ENCODE data around the gene PLPP2. TPM values are rescaled to one million over a fixed set of nuclear protein-coding genes. Genes with fewer than 3 reads are reported as not detected.

Gene PLPP2
- total and polyA plus RNA-seq, 2 of the 13 experiments (the other 11 are each of a cell fraction or from before 2014, with no cell fraction given) = not detected

GRCh38 chr19:307793-308420, 16.7 kb upstream of the PLPP2 start:
- CTCF ChIA-PET (ENCODE audit: low intra/inter-chr PET ratio, low total read pairs) = no interaction called here
- Histone ChIP-seq H3K9ac (ENCODE audit: insufficient read depth, low read depth, low read length) (no peak overlapping the region), H2AFZ (ENCODE audit: low read length) (no peak overlapping the region), H4K20me1 (ENCODE audit: insufficient read depth, low read length) (no peaks in the 10 kb centered on the region), H3K4me3 (replicated peaks in 1 of 3; ENCODE audit: insufficient read depth in 1 of 3, low read depth in 2 of 3, low read length in 3 of 3) (no peak overlapping the region), H3K27ac (ENCODE audit: extremely low read length, insufficient read depth, low read length) (no peak overlapping the region), H3K4me2 (ENCODE audit: low read depth, low read length) (no peak overlapping the region), H3K4me1 (ENCODE audit: insufficient read depth, low read length) (no peaks in the 10 kb centered on the region), H3K27me3 (ENCODE audit: control insufficient read depth in 1 of 2, insufficient read depth in 2 of 2, low read length in 2 of 2) (no peaks in the 10 kb centered on the region), H3K9me3 (ENCODE audit: low read length) (no peaks in the 10 kb centered on the region), H3K36me3 (replicated peaks in 1 of 2; ENCODE audit: control insufficient read depth in 1 of 2, insufficient read depth in 2 of 2, low read length in 2 of 2) (peaks cover 16 to 37% of the 10 kb centered on the region in 2 experiments), H3K79me2 (ENCODE audit: insufficient read depth, low read length) (no peaks in the 10 kb centered on the region)
- POLR2A ChIA-PET = no interaction called here
- TF ChIP-seq KDM5A (IDR thresholded peaks at IDR 0.05; ENCODE audit: borderline replicate concordance, low read length) = no peak
- TF ChIP-seq ZC3H4 (CRISPR knock-in tag; IDR thresholded peaks at IDR 0.05; ENCODE audit: borderline replicate concordance) = no peak
- TF ChIP-seq ZSCAN5A (CRISPR knock-in tag; IDR thresholded peaks at IDR 0.05; ENCODE audit: borderline replicate concordance) = no peak
- no peak for TF ChIP-seq FOXJ3 (CRISPR knock-in tag; IDR thresholded peaks at IDR 0.05; ENCODE audit: borderline replicate concordance)
- no peak for TF ChIP-seq DNMT3B (CRISPR knock-in tag; conservative IDR thresholded peaks at IDR 0.05)
- TF ChIP-seq ZNF772 (CRISPR knock-in tag; IDR thresholded peaks at IDR 0.05) = no peak
- TF ChIP-seq HMGA1 (CRISPR knock-in tag; conservative IDR thresholded peaks at IDR 0.05) = no peak
- no peak for TF ChIP-seq ZZZ3 (CRISPR knock-in tag; IDR thresholded peaks at IDR 0.05; ENCODE audit: borderline replicate concordance)
- no peak for TF ChIP-seq NRL (CRISPR knock-in tag; IDR thresholded peaks at IDR 0.05; ENCODE audit: borderline replicate concordance)
- no peak for TF ChIP-seq ZNF24 (IDR thresholded peaks at IDR 0.05)
- no peak for TF ChIP-seq ZNF18 (CRISPR knock-in tag; IDR thresholded peaks at IDR 0.05; ENCODE audit: insufficient replicate concordance)
- no peak for TF ChIP-seq TIGD3 (CRISPR knock-in tag; IDR thresholded peaks at IDR 0.05; ENCODE audit: borderline replicate concordance)
- TF ChIP-seq ZNF563 (CRISPR knock-in tag; IDR thresholded peaks at IDR 0.05) = no peak
- TF ChIP-seq ZNF232 (CRISPR knock-in tag; IDR thresholded peaks at IDR 0.05; ENCODE audit: borderline replicate concordance) = no peak
- TF ChIP-seq NFAT5 (CRISPR knock-in tag; IDR thresholded peaks at IDR 0.05) = no peak
- no TSS peak for BruUV-seq (replicated peaks)
- intact Hi-C loops (cut with micrococcal nuclease; ENCODE audit: unreplicated experiment) (no loop called here), in situ Hi-C loops (cut with HindIII; ENCODE audit: extremely low pct_ligation_motif_present, low pct_unique_long_range_greater_than_20kb) (no loop called here)
- over 99% methylated on average over 18 of the region's 21 CpGs for WGBS (ENCODE audit: low lambda C conversion rate)
- ATAC-seq = no peak
- FAIRE-seq = no peak
- DNase-seq (ENCODE audit: low spot score) = no peak
